Astrocyte of the spinal cord (primary cell): ENCODE data around the gene THOC6.

Experiments
- DNase-seq: peaks from one replicate; pipeline ENCODE4 v3.0.0; 2011; ENCODE audit warnings: low read depth, low spot score
- H3K4me3 ChIP-seq: 2 replicates; pipeline ENCODE4 v1.5.1; 2011; ENCODE audit warnings: low read depth, mild to moderate bottlenecking, low read length, moderate library complexity
- in situ Hi-C: cut with HindIII; loops from 2 replicates; pipeline ENCODE4 v1.10.0; 2017; ENCODE audit warnings: low sequenced_read_pairs
- TF ChIP-seq, protein P1 (sequence below): IDR thresholded peaks from 2 replicates; pipeline ENCODE4 v1.5.1; 2012; ENCODE audit warnings: low read depth, mild to moderate bottlenecking, low read length, inconsistent platforms

The THOC6 gene

DNA sequence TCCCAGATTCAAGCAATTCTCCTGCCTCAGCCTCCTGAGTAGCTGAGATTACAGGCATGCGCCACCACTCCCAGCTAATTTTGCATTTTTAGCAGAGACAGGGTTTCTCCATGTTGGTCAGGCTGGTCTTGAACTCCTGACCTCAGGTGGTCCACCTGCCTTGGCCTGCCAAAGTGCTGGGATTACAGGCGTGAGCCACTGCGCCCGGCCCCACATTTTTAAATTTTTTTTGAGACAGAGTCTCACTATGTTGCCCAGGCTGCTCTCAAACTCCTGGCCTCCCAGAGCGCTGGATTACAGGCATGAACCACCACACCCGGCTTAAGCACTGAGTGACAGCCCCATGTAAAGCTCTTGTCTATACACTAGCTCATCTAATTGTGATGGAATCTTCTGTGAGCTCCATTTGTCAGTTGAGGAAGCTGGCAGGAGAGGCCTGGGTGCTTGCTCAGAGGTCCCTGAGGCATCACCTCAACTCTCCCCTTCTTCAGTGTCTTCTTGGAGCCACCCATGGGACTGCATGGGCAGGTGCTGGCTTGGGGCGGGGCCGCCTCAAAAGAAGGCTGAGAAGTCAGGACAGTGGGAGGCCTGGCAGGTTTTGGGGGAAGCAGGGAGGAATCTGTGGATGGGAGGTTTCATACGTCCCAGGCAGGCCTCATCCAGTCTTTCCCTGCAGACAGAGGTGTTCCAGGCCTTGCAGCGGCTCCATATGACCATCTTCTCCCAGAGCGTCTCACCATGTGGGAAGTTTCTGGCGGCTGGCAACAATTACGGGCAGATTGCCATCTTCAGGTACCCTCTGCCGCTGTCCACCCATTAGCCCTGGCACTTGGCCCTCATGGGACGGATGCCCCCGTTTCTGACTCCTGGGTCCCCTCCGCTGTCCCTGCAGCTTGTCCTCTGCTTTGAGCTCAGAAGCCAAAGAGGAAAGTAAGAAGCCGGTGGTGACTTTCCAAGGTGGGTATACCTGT lies 1.5 kb downstream of the THOC6 start:
- TF ChIP-seq, protein P1, sequence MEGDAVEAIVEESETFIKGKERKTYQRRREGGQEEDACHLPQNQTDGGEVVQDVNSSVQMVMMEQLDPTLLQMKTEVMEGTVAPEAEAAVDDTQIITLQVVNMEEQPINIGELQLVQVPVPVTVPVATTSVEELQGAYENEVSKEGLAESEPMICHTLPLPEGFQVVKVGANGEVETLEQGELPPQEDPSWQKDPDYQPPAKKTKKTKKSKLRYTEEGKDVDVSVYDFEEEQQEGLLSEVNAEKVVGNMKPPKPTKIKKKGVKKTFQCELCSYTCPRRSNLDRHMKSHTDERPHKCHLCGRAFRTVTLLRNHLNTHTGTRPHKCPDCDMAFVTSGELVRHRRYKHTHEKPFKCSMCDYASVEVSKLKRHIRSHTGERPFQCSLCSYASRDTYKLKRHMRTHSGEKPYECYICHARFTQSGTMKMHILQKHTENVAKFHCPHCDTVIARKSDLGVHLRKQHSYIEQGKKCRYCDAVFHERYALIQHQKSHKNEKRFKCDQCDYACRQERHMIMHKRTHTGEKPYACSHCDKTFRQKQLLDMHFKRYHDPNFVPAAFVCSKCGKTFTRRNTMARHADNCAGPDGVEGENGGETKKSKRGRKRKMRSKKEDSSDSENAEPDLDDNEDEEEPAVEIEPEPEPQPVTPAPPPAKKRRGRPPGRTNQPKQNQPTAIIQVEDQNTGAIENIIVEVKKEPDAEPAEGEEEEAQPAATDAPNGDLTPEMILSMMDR: no peak
- no peak overlapping the region for H3K4me3 ChIP-seq
- DNase-seq: no peak
- in situ Hi-C loops: no loop called here

DNA sequence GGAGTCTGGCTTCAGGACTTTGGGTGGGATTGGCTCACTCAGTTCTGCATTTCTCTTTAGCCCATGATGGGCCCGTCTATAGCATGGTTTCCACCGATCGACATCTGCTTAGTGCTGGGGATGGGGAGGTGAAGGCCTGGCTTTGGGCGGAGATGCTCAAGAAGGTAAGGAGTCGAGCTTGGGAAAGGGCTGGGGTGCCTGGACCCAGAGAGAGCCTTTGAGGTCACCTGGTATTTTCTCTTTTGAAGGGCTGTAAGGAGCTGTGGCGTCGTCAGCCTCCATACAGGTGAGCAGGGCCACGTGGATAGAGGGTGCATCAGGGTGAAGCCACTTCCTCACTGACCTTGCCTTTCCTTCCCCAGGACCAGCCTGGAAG lies 2.2 kb downstream of the THOC6 start:
- TF ChIP-seq, protein P1: no peak
- no peak for DNase-seq
- in situ Hi-C loops: no loop called here
- no peak overlapping the region for H3K4me3 ChIP-seq

GRCh38 chr16:3026609-3027488 lies 3.0 kb downstream of the THOC6 start:
- TF ChIP-seq, protein P1: no peak
- no peak overlapping the region for H3K4me3 ChIP-seq
- DNase-seq: no peak
- in situ Hi-C loops: no loop called here

GRCh38 chr16:3027489-3027795 lies 3.6 kb downstream of the THOC6 start:
- no peak overlapping the region for H3K4me3 ChIP-seq
- DNase-seq: no peak
- in situ Hi-C loops: no loop called here
- TF ChIP-seq, protein P1: no peak

DNA sequence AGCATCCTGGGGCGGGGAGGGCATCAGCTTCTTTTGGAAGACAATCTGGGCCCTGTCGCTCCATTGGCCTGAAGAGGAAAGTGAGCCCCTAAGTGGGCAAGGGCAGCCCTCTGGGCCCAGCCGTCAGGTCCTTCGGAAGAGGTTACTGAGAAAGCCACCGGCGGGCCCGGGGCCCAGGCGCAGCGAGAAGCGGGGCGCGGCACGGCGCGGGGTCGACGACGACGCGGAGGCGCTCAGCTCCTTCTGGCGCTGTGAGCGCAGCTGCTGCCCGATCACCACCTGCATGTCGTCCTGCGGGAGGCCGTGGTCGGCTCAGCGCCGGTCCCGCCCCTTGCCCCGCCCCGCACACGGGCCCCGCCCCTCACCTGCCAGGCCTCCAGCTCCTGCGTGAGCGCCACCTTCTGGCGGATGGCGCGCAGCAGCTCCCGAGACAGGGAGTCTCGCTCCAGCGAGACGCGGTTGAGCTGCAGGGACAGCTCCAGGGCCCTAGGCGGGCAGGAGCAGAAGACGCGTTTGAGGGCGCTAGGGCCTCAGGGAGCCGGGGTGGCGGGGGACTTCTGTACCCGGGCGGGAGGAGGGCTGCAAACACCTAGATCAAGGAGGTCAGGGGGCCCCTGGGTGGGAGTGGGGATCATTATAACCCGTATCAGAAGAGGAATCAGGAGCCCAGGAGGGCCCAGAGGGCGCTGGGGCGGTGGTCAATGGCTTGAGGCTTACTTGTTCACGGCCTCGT lies 4.3 kb downstream of the THOC6 start:
- in situ Hi-C loops: no loop called here
- DNase-seq: peak; percentile 74
- TF ChIP-seq, protein P1: peak; percentile 85
- H3K4me3 ChIP-seq: no peak overlapping the region

DNA sequence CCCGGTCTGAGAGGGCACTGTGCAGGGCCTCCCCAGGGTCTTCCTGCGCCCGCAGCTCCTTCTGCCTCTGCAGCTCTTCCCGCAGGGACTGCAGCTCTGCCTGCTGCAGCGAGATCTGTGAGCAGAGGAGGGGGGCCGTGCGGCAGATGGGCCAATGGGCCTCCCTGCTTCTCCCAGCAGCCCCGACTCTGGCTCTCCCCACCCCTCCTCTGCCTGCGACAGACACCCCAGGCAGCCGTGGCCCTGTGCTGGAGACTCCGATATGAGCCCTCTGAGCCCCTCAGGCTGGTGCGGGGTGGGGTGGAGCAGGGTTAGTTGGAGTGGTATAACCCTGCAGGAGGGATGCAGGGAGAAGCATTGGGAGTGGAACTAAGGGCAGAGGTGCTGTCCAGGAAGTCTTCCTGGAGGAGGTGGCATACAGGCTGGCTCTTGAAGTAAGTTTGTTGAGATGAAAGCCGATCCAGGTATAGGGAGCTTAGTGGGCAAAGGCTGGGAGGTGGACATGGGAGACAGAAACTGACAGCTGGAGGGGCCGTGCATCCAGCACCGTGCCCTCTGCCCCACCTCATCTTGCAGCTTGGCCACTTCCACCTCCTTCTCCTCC lies 5.0 kb downstream of the THOC6 start:
- in situ Hi-C loops: no loop called here
- TF ChIP-seq, protein P1: no peak
- DNase-seq: no peak

More for the DNA sequence above, 5.0 kb downstream of the THOC6 start:
- no peak overlapping the region for H3K4me3 ChIP-seq
